H1 (cell line): ENCODE data around the gene DEDD. TPM values are rescaled to one million over a fixed set of nuclear protein-coding genes. Genes with fewer than 3 reads are reported as not detected.

Experiments used
- CTCF ChIA-PET: fragments of 300-600 bp; sonication (Branson Sonifier 250); formaldehyde crosslinking; loops from one replicate; lab custom pipeline; 2021; ENCODE audit not compliant: partially characterized antibody; lab: Charles Lee
- POLR2A ChIA-PET: fragments of 300-600 bp; sonication (Branson Sonifier 250); formaldehyde crosslinking; loops from one replicate; lab custom pipeline; 2021; ENCODE audit warnings: inconsistent platforms; ENCODE audit not compliant: partially characterized antibody; lab: Charles Lee
- DNase-seq, 2 experiments: peaks; one replicate each; pipeline versions ENCODE4 v3.0.0 to v3.0.0-alpha.2; 2010 to 2022; ENCODE audit warnings: low spot score in 2 of 2, low read depth in 1 of 2, mixed read lengths in 1 of 2
- FAIRE-seq: peaks from 2 replicates; lab custom pipeline; 2011; peaks lifted over from hg19 to GRCh38; lab: Jason Lieb, UNC
- H2AFZ ChIP-seq: 2 replicates; pipeline ENCODE4 v1.8.1; 2012; ENCODE audit warnings: low read length, inconsistent platforms
- H2AK5ac ChIP-seq: 2 replicates; pipeline ENCODE4 v1.6.1; 2013; ENCODE audit warnings: low read depth, low read length
- H2BK120ac ChIP-seq: replicated peaks from 2 replicates; pipeline ENCODE3; 2013; ENCODE audit warnings: low read depth, low read length, inconsistent platforms
- H2BK12ac ChIP-seq: 2 replicates; pipeline ENCODE4 v1.6.1; 2013; ENCODE audit warnings: low read depth, low read length
- H2BK15ac ChIP-seq: 2 replicates; pipeline ENCODE4 v1.6.1; 2013; ENCODE audit warnings: low read length
- H2BK20ac ChIP-seq: 2 replicates; pipeline ENCODE4 v1.6.1; 2013; ENCODE audit warnings: low read length
- H2BK5ac ChIP-seq: 2 replicates; pipeline ENCODE4 v1.6.1; 2013; ENCODE audit warnings: low read depth, low read length
- H3K14ac ChIP-seq: 2 replicates; pipeline ENCODE4 v1.6.1; 2013; ENCODE audit warnings: inconsistent platforms; ENCODE audit not compliant: insufficient read length
- H3K18ac ChIP-seq: 2 replicates; pipeline ENCODE4 v1.6.1; 2013; ENCODE audit warnings: low read length; ENCODE audit errors: extremely low read depth
- H3K23ac ChIP-seq: 2 replicates; pipeline ENCODE4 v1.6.1; 2013; ENCODE audit warnings: inconsistent platforms; ENCODE audit not compliant: insufficient read length
- H3K23me2 ChIP-seq: 2 replicates; pipeline ENCODE4 v1.6.1; 2013; ENCODE audit warnings: low read depth, low read length
- H3K27ac ChIP-seq: 2 replicates; pipeline ENCODE4 v1.6.1; 2011; ENCODE audit warnings: low read depth, low read length, inconsistent platforms
- H3K27me3 ChIP-seq, 4 experiments: replicated peaks in 1 of 4; 1 replicate in 1 of 4; 2 replicates in 3 of 4; pipeline versions ENCODE4 v1.6.1 to v1.8.1; 2011 to 2013; ENCODE audit warnings: low read length in 3 of 4, mild to moderate bottlenecking in 3 of 4, inconsistent platforms in 2 of 4, mixed read lengths in 2 of 4, moderate library complexity in 1 of 4; ENCODE audit not compliant: control insufficient read depth in 3 of 4, insufficient read depth in 3 of 4; ENCODE audit errors: extremely low read depth in 1 of 4
- H3K36me3 ChIP-seq, 4 experiments: 2 replicates each; pipeline versions ENCODE4 v1.6.1 to v1.8.1; 2011 to 2013; ENCODE audit warnings: mild to moderate bottlenecking in 4 of 4, low read length in 3 of 4, moderate library complexity in 2 of 4, control low read depth in 1 of 4, inconsistent platforms in 1 of 4; ENCODE audit not compliant: insufficient read depth in 4 of 4, control insufficient read depth in 2 of 4
- H3K4ac ChIP-seq: replicated peaks from 2 replicates; pipeline ENCODE3; 2013; ENCODE audit warnings: low read length, low read depth, mixed read lengths, inconsistent platforms; ENCODE audit not compliant: insufficient read length
- H3K4me1 ChIP-seq, 4 experiments: replicated peaks in 1 of 4; 1 replicate in 1 of 4; 2 replicates in 3 of 4; pipeline versions ENCODE4 v1.6.1 to v1.8.1; 2011 to 2013; ENCODE audit warnings: low read length in 3 of 4, inconsistent platforms in 2 of 4, mixed read lengths in 1 of 4; ENCODE audit not compliant: insufficient read depth in 4 of 4, control insufficient read depth in 3 of 4
- H3K4me2 ChIP-seq, 2 experiments: 2 replicates each; pipeline versions ENCODE4 v1.6.1 to v1.8.1; 2011 to 2013; ENCODE audit warnings: low read depth in 2 of 2, low read length in 2 of 2, control low read depth in 1 of 2, inconsistent platforms in 1 of 2, mild to moderate bottlenecking in 1 of 2; ENCODE audit not compliant: insufficient read depth in 1 of 2
- H3K4me3 ChIP-seq, 4 experiments: fragments of 200-600, 300-600 bp in 1 of 4; sonication (generic), shearing (Covaris generic), sonication (Bioruptor Twin) in 1 of 4; 2 replicates each; pipeline versions ENCODE4 v1.5.1 to v1.8.1; 2011 to 2016; ENCODE audit warnings: low read length in 4 of 4, low read depth in 3 of 4, control low read depth in 2 of 4, inconsistent platforms in 2 of 4, mild to moderate bottlenecking in 2 of 4, mixed read lengths in 1 of 4, moderate library complexity in 1 of 4; ENCODE audit not compliant: insufficient read depth in 2 of 4; ENCODE audit errors: extremely low read depth in 1 of 4
- H3K56ac ChIP-seq: replicated peaks from 2 replicates; pipeline ENCODE3; 2013; ENCODE audit warnings: low read depth, mild to moderate bottlenecking, mixed read lengths, low read length, inconsistent platforms; ENCODE audit not compliant: insufficient read length
- H3K79me1 ChIP-seq: 2 replicates; pipeline ENCODE4 v1.6.1; 2013; ENCODE audit warnings: low read depth, low read length, control low read depth
- H3K79me2 ChIP-seq, 2 experiments: 2 replicates each; pipeline versions ENCODE4 v1.6.1 to v1.8.1; 2012 to 2013; ENCODE audit warnings: low read length in 2 of 2, mild to moderate bottlenecking in 2 of 2, inconsistent platforms in 1 of 2; ENCODE audit not compliant: insufficient read depth in 2 of 2, control insufficient read depth in 1 of 2
- H3K9ac ChIP-seq, 4 experiments: replicated peaks in 1 of 4; 1 replicate in 1 of 4; 2 replicates in 3 of 4; pipeline versions ENCODE4 v1.6.1 to v1.8.1; 2011 to 2013; ENCODE audit warnings: low read depth in 3 of 4, low read length in 3 of 4, control low read depth in 2 of 4, mild to moderate bottlenecking in 2 of 4, moderate library complexity in 2 of 4, inconsistent platforms in 1 of 4; ENCODE audit errors: extremely low read depth in 1 of 4
- H3K9me3 ChIP-seq, 2 experiments: 2 replicates each; pipeline versions ENCODE4 v1.6.1 to v1.8.1; 2012 to 2013; ENCODE audit warnings: mild to moderate bottlenecking in 2 of 2, moderate library complexity in 2 of 2, control low read depth in 1 of 2, inconsistent platforms in 1 of 2, low read depth in 1 of 2, low read length in 1 of 2, mixed read lengths in 1 of 2; ENCODE audit not compliant: insufficient read depth in 2 of 2
- H4K20me1 ChIP-seq, 2 experiments: replicated peaks in 1 of 2; 2 replicates each; pipeline versions ENCODE3 to v1.8.1; 2011 to 2013; ENCODE audit warnings: inconsistent platforms in 2 of 2, low read length in 2 of 2, mild to moderate bottlenecking in 1 of 2; ENCODE audit not compliant: insufficient read depth in 2 of 2, control insufficient read depth in 1 of 2
- H4K5ac ChIP-seq: 2 replicates; pipeline ENCODE4 v1.6.1; 2013; ENCODE audit warnings: low read length, low read depth, mixed read lengths, inconsistent platforms; ENCODE audit not compliant: insufficient read length
- H4K8ac ChIP-seq: 2 replicates; pipeline ENCODE4 v1.8.0; 2013; ENCODE audit warnings: mild to moderate bottlenecking, moderate library complexity, low read length, inconsistent platforms; ENCODE audit not compliant: insufficient read depth; ENCODE audit errors: extremely low read depth
- H4K91ac ChIP-seq: replicated peaks from 2 replicates; pipeline ENCODE3; 2013; ENCODE audit warnings: low read length, mixed read lengths, inconsistent platforms; ENCODE audit not compliant: insufficient read length
- BRCA1 ChIP-seq: IDR thresholded peaks from 2 replicates; pipeline ENCODE4 v1.6.1; 2012; ENCODE audit warnings: low read depth, low read length, improper control_type of control experiment
- CBX8 ChIP-seq: fragments of 300-800, 300-1000 bp; sonication (generic); IDR thresholded peaks from 2 replicates; pipeline ENCODE4 v1.7.1; 2016; ENCODE audit warnings: low read depth, low read length, borderline replicate concordance
- CHD2 ChIP-seq: IDR thresholded peaks from 2 replicates; pipeline ENCODE4 v1.6.1; 2012; ENCODE audit warnings: low read length, improper control_type of control experiment
- CREB1 ChIP-seq: IDR thresholded peaks from 2 replicates; pipeline ENCODE4 v1.6.1; 2012; ENCODE audit warnings: inconsistent platforms
- CTBP2 ChIP-seq: IDR thresholded peaks from 2 replicates; pipeline ENCODE4 v1.7.0; 2011; ENCODE audit warnings: borderline replicate concordance, mild to moderate bottlenecking, moderate library complexity, mixed read lengths, low read length; ENCODE audit not compliant: insufficient read depth, insufficient read length
- KDM5A ChIP-seq: fragments of 200-600 bp; IDR thresholded peaks from 2 replicates; pipeline ENCODE4 v1.7.1; 2012; ENCODE audit warnings: mild to moderate bottlenecking, low read length, inconsistent platforms, mixed read lengths
- NRF1 ChIP-seq: IDR thresholded peaks from 2 replicates; pipeline ENCODE4 v1.6.1; 2011; ENCODE audit warnings: mild to moderate bottlenecking, low read depth, low read length, improper control_type of control experiment
- RXRA ChIP-seq: IDR thresholded peaks from 2 replicates; pipeline ENCODE4 v1.6.1; 2011; ENCODE audit warnings: low read depth, mild to moderate bottlenecking, low read length, moderate library complexity; ENCODE audit not compliant: insufficient read depth
- SIN3A ChIP-seq, 2 experiments: IDR thresholded peaks in 1 of 2; conservative IDR thresholded peaks in 1 of 2; 2 replicates each; pipeline ENCODE4 v1.6.1; 2011 to 2012; ENCODE audit warnings: low read length in 2 of 2, improper control_type of control experiment in 1 of 2, low read depth in 1 of 2, mild to moderate bottlenecking in 1 of 2
- SP2 ChIP-seq: IDR thresholded peaks from 2 replicates; pipeline ENCODE4 v1.6.1; 2012; ENCODE audit warnings: mild to moderate bottlenecking, low read length, inconsistent platforms
- SP4 ChIP-seq: IDR thresholded peaks from 2 replicates; pipeline ENCODE4 v1.6.1; 2012; ENCODE audit warnings: low read length, inconsistent platforms
- ZNF274 ChIP-seq: IDR thresholded peaks from 2 replicates; pipeline ENCODE4 v1.7.0; 2012; ENCODE audit warnings: low read length, borderline replicate concordance; ENCODE audit errors: extremely low read depth
- WGBS, 2 experiments: shearing (Covaris generic) in 1 of 2; methylation state at CpG; one replicate each; pipeline versions ENCODE4 v1.1.6 to v1.1.7; 2013 to 2015; ENCODE audit warnings: low lambda C conversion rate in 2 of 2, mixed read lengths in 2 of 2, inconsistent platforms in 1 of 2, low coverage in 1 of 2, missing lambda C conversion rate in 1 of 2; ENCODE audit not compliant: insufficient replicate concordance in 2 of 2, insufficient coverage in 1 of 2, insufficient read length in 1 of 2; ENCODE audit errors: extremely low coverage in 1 of 2, missing lambda C conversion rate in 1 of 2; 5-methylcytosine and 5-hydroxymethylcytosine counted together
- polyA plus RNA-seq, 7 experiments: library from polyadenylated mRNA; depleted of rRNA in 3 of 7; stranded (reverse) in 5 of 7; unstranded in 2 of 7; fragments of >200 nt in 5 of 7; fragments of 200-250 nt in 2 of 7; gene quantifications; 1 replicate in 5 of 7; 2 replicates in 1 of 7; 4 replicates in 1 of 7; pipeline versions ENCODE4 v1.2.1 to v1.2.3, GENCODE V29; 2011 to 2013; ENCODE audit warnings: missing spikeins in 2 of 7, mixed read lengths in 2 of 7
- total RNA-seq: library from RNA; stranded (reverse); fragmentation: NEBNext Ultra II Directional; extraction: Animal tissue kit (Norgen Biotek cat#: 25700); gene quantifications from 2 replicates; pipeline ENCODE4 v1.2.1, GENCODE V29; 2021
- TF ChIP-seq, protein P1 (sequence below): IDR thresholded peaks from 2 replicates; pipeline ENCODE4 v1.6.1; 2011; ENCODE audit warnings: low read depth, mild to moderate bottlenecking, low read length; ENCODE audit not compliant: insufficient read depth

DEDD gene
- total and polyA plus RNA-seq, 2 of the 8 experiments (the other 6 are each of a cell fraction or from before 2014, with no cell fraction given) = 42.6 to 55.9 TPM

- FAIRE-seq = no peak
- ChIA-PET POLR2A (interaction anchor here (1.4 kb wide), 1 partner anchor 37 kb away, joined by 3 read pairs; the partner anchor contains the start of gene USF1), CTCF (interaction anchor here (1.0 to 17.8 kb wide), 4 partner anchors 10 to 55 kb away, joined by 3 to 282 read pairs (median 80); partner anchors contain the start of genes ARHGAP30 and KLHDC9)
- H2BK15ac ChIP-seq = no peak overlapping the region
- H3K4me3 ChIP-seq = no peak overlapping the region
- H2BK120ac ChIP-seq = no peak overlapping the region
- H3K79me2 ChIP-seq = no peaks in the 10 kb centered on the region
- no peak overlapping the region for H3K23ac ChIP-seq
- H4K5ac ChIP-seq = no peak overlapping the region
- H3K14ac ChIP-seq = no peak overlapping the region
- no peak overlapping the region for H3K56ac ChIP-seq
- H3K79me1 ChIP-seq = no peaks in the 10 kb centered on the region
- H4K91ac ChIP-seq = no peak overlapping the region
- no peaks in the 10 kb centered on the region for H3K36me3 ChIP-seq
- H3K4me2 ChIP-seq = no peak overlapping the region
- H3K18ac ChIP-seq = no peak overlapping the region
- H3K27ac ChIP-seq = no peak overlapping the region
- H2AK5ac ChIP-seq = no peak overlapping the region
- no peak overlapping the region for H3K9ac ChIP-seq
- H3K4ac ChIP-seq = no peak overlapping the region
- no peak overlapping the region for H2BK20ac ChIP-seq
- no peak for DNase-seq
- peaks cover 0 to 6% (median 0%) of the 10 kb centered on the region in 4 experiments; a peak in 4 of 7 replicates for H3K4me1 ChIP-seq
- H2BK12ac ChIP-seq = no peak overlapping the region
- 80% methylated on average over 2 of the region's 2 CpGs; no CpG with 5 or more reads in 1 of the 2 experiments for WGBS, 2 experiments
- H4K8ac ChIP-seq = no peak overlapping the region
- no peaks in the 10 kb centered on the region for H3K9me3 ChIP-seq
- no peaks in the 10 kb centered on the region for H4K20me1 ChIP-seq
- H3K27me3 ChIP-seq = no peaks in the 10 kb centered on the region
- H3K23me2 ChIP-seq = no peaks in the 10 kb centered on the region
- H2AFZ ChIP-seq = no peak overlapping the region
- H2BK5ac ChIP-seq = no peak overlapping the region
- no peak for TF ChIP-seq SP4
- TF ChIP-seq NRF1 = no peak
- no peak for TF ChIP-seq ZNF274
- no peak for TF ChIP-seq RXRA
- no peak for TF ChIP-seq SIN3A (conservative IDR thresholded peaks at IDR 0.05 in 1 of 2, IDR thresholded peaks at IDR 0.05 in 1 of 2; ENCODE audit: low read depth in 1 of 2, low read length in 2 of 2)
- no peak for TF ChIP-seq SP2
- TF ChIP-seq CHD2 = no peak
- no peak for TF ChIP-seq CTBP2
- TF ChIP-seq KDM5A = no peak
- no peak for TF ChIP-seq BRCA1
- TF ChIP-seq CBX8 = no peak
- TF ChIP-seq CREB1 = no peak
- TF ChIP-seq, protein P1, sequence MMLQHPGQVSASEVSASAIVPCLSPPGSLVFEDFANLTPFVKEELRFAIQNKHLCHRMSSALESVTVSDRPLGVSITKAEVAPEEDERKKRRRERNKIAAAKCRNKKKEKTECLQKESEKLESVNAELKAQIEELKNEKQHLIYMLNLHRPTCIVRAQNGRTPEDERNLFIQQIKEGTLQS = no peak
Measured at GRCh38 chr1:161082483-161082882, 50.0 kb downstream of the DEDD start.
